Measurements from ENCODE around the gene EXOG.

The EXOG gene

DNA sequence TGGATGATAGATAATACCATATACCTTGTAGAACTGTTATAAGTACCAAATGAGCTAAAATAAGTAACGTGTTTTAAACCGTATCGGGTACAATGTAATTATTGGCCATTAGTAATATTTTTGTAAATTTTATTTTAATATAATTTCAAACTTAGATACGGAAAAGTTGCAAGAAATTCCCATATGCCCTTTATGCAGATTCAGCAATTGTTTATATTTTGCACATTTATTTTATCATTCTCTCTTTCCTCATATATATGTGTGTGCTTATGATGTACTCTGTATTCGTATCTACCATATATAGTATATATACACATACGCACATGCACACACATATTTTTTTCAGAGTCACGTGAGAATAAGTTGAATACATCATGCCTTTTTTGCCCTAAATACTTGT lies 38.5 kb downstream of the EXOG start:
- no peaks in the 10 kb centered on the region for H3K9me3 ChIP-seq (ENCODE audit: insufficient read depth, low read depth, low read length)
- WGBS (ENCODE audit: extremely low coverage, insufficient coverage, insufficient read length): no CpG with 5 or more reads among the region's 7 CpGs
- H3K4me1 ChIP-seq (ENCODE audit: control insufficient read depth in 1 of 2, insufficient read depth in 2 of 2, low read length in 2 of 2): no peaks in the 10 kb centered on the region
- no peaks in the 10 kb centered on the region for H3K27me3 ChIP-seq (ENCODE audit: insufficient read depth, low read length)
- H3K18ac ChIP-seq (ENCODE audit: low read length): no peak overlapping the region
- H3K4me3 ChIP-seq (ENCODE audit: low read depth, low read length): no peak overlapping the region
- no peak overlapping the region for H2BK5ac ChIP-seq (ENCODE audit: low read depth, low read length, poor library complexity)
- no peak overlapping the region for H3K23ac ChIP-seq (ENCODE audit: low read length)
- no peaks in the 10 kb centered on the region for H3K36me3 ChIP-seq (ENCODE audit: control insufficient read depth in 1 of 2, insufficient read depth in 2 of 2, low read length in 2 of 2)
- H3K79me1 ChIP-seq (ENCODE audit: low read length): no peaks in the 10 kb centered on the region
- H2AFZ ChIP-seq (ENCODE audit: insufficient read depth, low read length, poor library complexity): no peak overlapping the region
- no peak overlapping the region for H2BK12ac ChIP-seq (ENCODE audit: low read length)
- H3K14ac ChIP-seq (ENCODE audit: low read length): no peak overlapping the region
- no peak for DNase-seq
- H4K12ac ChIP-seq (ENCODE audit: low read depth, low read length): no peak overlapping the region
- no peak overlapping the region for H3K4me2 ChIP-seq (ENCODE audit: low read length)
- H3K4ac ChIP-seq (ENCODE audit: low read depth, low read length): no peak overlapping the region
- H4K91ac ChIP-seq (ENCODE audit: low read depth, low read length): no peak overlapping the region
- no peak overlapping the region for H2BK120ac ChIP-seq (ENCODE audit: insufficient read depth, low read length, poor library complexity)
- no peaks in the 10 kb centered on the region for H3K79me2 ChIP-seq (ENCODE audit: control insufficient read depth, insufficient read depth, low read length, poor library complexity)
- no peak overlapping the region for H2AK5ac ChIP-seq (ENCODE audit: low read length)
- no peak overlapping the region for H3K9ac ChIP-seq (ENCODE audit: low read length)
- no peak overlapping the region for H3K27ac ChIP-seq (ENCODE audit: low read depth, low read length)
- no peak overlapping the region for H4K8ac ChIP-seq (ENCODE audit: low read depth, low read length)

DNA sequence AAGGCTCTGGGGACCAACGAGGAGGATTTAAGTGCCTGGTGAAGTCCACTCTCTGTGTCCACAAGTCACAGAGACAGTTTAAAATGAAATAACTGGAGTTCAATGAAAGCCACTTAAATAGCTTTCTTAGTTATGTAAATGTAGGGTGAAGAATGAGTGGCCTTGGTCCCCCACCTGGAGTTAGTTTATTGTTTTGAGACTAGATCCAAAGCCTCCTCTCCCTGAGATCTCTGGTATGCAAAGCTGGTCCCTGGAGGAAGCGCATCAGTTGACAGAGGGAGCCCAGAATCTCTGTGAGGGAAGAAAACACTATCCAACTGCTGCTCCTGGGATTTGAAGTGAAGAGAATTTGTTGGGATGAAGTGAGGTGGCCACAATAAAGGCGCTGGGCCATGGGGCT lies 40.5 kb downstream of the EXOG start:
- Histone ChIP-seq H3K23ac (ENCODE audit: low read length) (no peak overlapping the region), H3K79me2 (ENCODE audit: control insufficient read depth, insufficient read depth, low read length, poor library complexity) (no peaks in the 10 kb centered on the region), H3K18ac (ENCODE audit: low read length) (no peak overlapping the region), H3K4me1 (ENCODE audit: control insufficient read depth in 1 of 2, insufficient read depth in 2 of 2, low read length in 2 of 2) (no peaks in the 10 kb centered on the region), H4K12ac (ENCODE audit: low read depth, low read length) (no peak overlapping the region), H2BK5ac (ENCODE audit: low read depth, low read length, poor library complexity) (no peak overlapping the region), H3K27me3 (ENCODE audit: insufficient read depth, low read length) (no peaks in the 10 kb centered on the region), H3K14ac (ENCODE audit: low read length) (no peak overlapping the region), H3K9ac (ENCODE audit: low read length) (no peak overlapping the region), H2AK5ac (ENCODE audit: low read length) (no peak overlapping the region), H2AFZ (ENCODE audit: insufficient read depth, low read length, poor library complexity) (no peak overlapping the region), H4K91ac (ENCODE audit: low read depth, low read length) (no peak overlapping the region), H3K9me3 (ENCODE audit: insufficient read depth, low read depth, low read length) (no peaks in the 10 kb centered on the region), H3K27ac (ENCODE audit: low read depth, low read length) (no peak overlapping the region), H2BK120ac (ENCODE audit: insufficient read depth, low read length, poor library complexity) (no peak overlapping the region), H3K79me1 (ENCODE audit: low read length) (no peaks in the 10 kb centered on the region), H3K4me3 (ENCODE audit: low read depth, low read length) (no peak overlapping the region), H3K36me3 (ENCODE audit: control insufficient read depth in 1 of 2, insufficient read depth in 2 of 2, low read length in 2 of 2) (no peaks in the 10 kb centered on the region), H4K8ac (ENCODE audit: low read depth, low read length) (no peak overlapping the region), H3K4ac (ENCODE audit: low read depth, low read length) (no peak overlapping the region), H3K4me2 (ENCODE audit: low read length) (no peak overlapping the region), H2BK12ac (ENCODE audit: low read length) (no peak overlapping the region)
- no CpG with 5 or more reads among the region's 3 CpGs for WGBS (ENCODE audit: extremely low coverage, insufficient coverage, insufficient read length)
- DNase-seq: no peak

DNA sequence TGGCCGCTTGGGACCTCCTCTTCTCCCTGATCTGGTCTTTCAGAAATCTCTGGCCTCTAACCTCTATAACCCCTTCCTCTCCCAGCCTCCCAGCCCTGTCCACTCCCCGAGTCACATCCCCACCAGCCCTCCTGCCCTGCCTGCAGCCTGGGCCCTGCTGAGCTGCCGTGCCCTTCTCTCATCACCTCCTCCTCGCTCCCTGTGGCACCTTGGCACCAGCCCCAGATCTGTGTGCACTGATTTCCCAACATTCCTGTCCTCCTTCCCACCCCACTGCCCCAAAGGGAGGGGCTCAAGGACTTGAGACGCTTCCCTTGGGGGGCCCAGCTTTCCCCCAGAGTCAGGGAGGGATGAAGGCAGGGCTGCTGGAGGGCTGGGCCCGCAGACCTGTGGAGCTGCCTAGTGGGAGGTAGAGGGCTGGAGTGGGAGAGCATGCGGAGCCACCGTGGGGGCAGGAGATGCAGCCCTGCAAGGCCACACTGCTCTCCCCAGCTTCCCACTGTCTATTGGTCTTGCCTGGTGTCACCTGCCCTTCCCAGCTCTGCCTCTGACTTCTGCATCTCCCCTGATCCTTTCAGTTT lies 42.7 kb downstream of the EXOG start:
- no peak overlapping the region for H3K4me2 ChIP-seq (ENCODE audit: low read length)
- no peak overlapping the region for H4K12ac ChIP-seq (ENCODE audit: low read depth, low read length)
- no peaks in the 10 kb centered on the region for H3K4me1 ChIP-seq (ENCODE audit: control insufficient read depth in 1 of 2, insufficient read depth in 2 of 2, low read length in 2 of 2)
- no peaks in the 10 kb centered on the region for H3K79me1 ChIP-seq (ENCODE audit: low read length)
- no peak overlapping the region for H3K27ac ChIP-seq (ENCODE audit: low read depth, low read length)
- no peak overlapping the region for H2AFZ ChIP-seq (ENCODE audit: insufficient read depth, low read length, poor library complexity)
- no peak overlapping the region for H2BK12ac ChIP-seq (ENCODE audit: low read length)
- H3K23ac ChIP-seq (ENCODE audit: low read length): no peak overlapping the region
- DNase-seq: no peak
- no peaks in the 10 kb centered on the region for H3K9me3 ChIP-seq (ENCODE audit: insufficient read depth, low read depth, low read length)
- no peak overlapping the region for H3K14ac ChIP-seq (ENCODE audit: low read length)
- H3K27me3 ChIP-seq (ENCODE audit: insufficient read depth, low read length): no peaks in the 10 kb centered on the region
- no peak overlapping the region for H2AK5ac ChIP-seq (ENCODE audit: low read length)
- no peaks in the 10 kb centered on the region for H3K36me3 ChIP-seq (ENCODE audit: control insufficient read depth in 1 of 2, insufficient read depth in 2 of 2, low read length in 2 of 2)
- no peak overlapping the region for H4K91ac ChIP-seq (ENCODE audit: low read depth, low read length)
- H4K8ac ChIP-seq (ENCODE audit: low read depth, low read length): no peak overlapping the region
- H2BK120ac ChIP-seq (ENCODE audit: insufficient read depth, low read length, poor library complexity): no peak overlapping the region
- H3K9ac ChIP-seq (ENCODE audit: low read length): no peak overlapping the region
- H3K18ac ChIP-seq (ENCODE audit: low read length): no peak overlapping the region
- no peak overlapping the region for H2BK5ac ChIP-seq (ENCODE audit: low read depth, low read length, poor library complexity)
- H3K4me3 ChIP-seq (ENCODE audit: low read depth, low read length): no peak overlapping the region
- H3K4ac ChIP-seq (ENCODE audit: low read depth, low read length): no peak overlapping the region
- WGBS (ENCODE audit: extremely low coverage, insufficient coverage, insufficient read length): no CpG with 5 or more reads among the region's 8 CpGs
- H3K79me2 ChIP-seq (ENCODE audit: control insufficient read depth, insufficient read depth, low read length, poor library complexity): no peaks in the 10 kb centered on the region

DNA sequence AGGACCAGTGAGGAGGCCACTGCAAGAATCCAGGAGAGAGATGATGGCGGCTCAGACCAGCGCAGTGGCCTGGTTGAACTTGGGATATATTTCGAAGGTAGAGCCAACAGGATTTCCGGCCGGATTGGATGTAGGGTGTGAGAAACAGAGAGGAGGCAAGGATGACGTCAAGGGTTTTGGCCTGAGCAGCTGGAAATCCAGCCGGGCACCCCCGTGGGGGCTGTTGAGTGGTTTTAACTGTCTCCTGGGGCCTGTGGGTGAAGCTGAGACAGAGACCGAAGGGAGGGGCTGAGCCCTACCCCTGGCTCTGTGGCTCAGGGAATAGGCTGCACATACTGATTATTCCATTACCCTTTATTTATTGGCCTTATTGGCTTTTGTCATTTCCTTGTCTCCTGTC lies 45.7 kb downstream of the EXOG start:
- Histone ChIP-seq H2BK120ac (ENCODE audit: insufficient read depth, low read length, poor library complexity) (no peak overlapping the region), H2AFZ (ENCODE audit: insufficient read depth, low read length, poor library complexity) (no peak overlapping the region), H3K18ac (ENCODE audit: low read length) (no peak overlapping the region), H3K9me3 (ENCODE audit: insufficient read depth, low read depth, low read length) (no peaks in the 10 kb centered on the region), H2BK5ac (ENCODE audit: low read depth, low read length, poor library complexity) (no peak overlapping the region), H3K9ac (ENCODE audit: low read length) (no peak overlapping the region), H3K4me2 (ENCODE audit: low read length) (no peak overlapping the region), H3K27me3 (ENCODE audit: insufficient read depth, low read length) (no peaks in the 10 kb centered on the region), H4K12ac (ENCODE audit: low read depth, low read length) (no peak overlapping the region), H3K14ac (ENCODE audit: low read length) (no peak overlapping the region), H2AK5ac (ENCODE audit: low read length) (no peak overlapping the region), H4K8ac (ENCODE audit: low read depth, low read length) (no peak overlapping the region), H3K4me1 (ENCODE audit: control insufficient read depth in 1 of 2, insufficient read depth in 2 of 2, low read length in 2 of 2) (no peaks in the 10 kb centered on the region), H3K23ac (ENCODE audit: low read length) (no peak overlapping the region), H3K27ac (ENCODE audit: low read depth, low read length) (no peak overlapping the region), H3K4ac (ENCODE audit: low read depth, low read length) (no peak overlapping the region), H3K4me3 (ENCODE audit: low read depth, low read length) (no peak overlapping the region), H3K36me3 (ENCODE audit: control insufficient read depth in 1 of 2, insufficient read depth in 2 of 2, low read length in 2 of 2) (no peaks in the 10 kb centered on the region), H4K91ac (ENCODE audit: low read depth, low read length) (no peak overlapping the region), H3K79me2 (ENCODE audit: control insufficient read depth, insufficient read depth, low read length, poor library complexity) (no peaks in the 10 kb centered on the region), H2BK12ac (ENCODE audit: low read length) (no peak overlapping the region), H3K79me1 (ENCODE audit: low read length) (no peaks in the 10 kb centered on the region)
- no CpG with 5 or more reads among the region's 9 CpGs for WGBS (ENCODE audit: extremely low coverage, insufficient coverage, insufficient read length)
- DNase-seq: no peak
